ENCODE data around the gene KIF5B. TPM values are rescaled to one million over a fixed set of nuclear protein-coding genes. Genes with fewer than 3 reads are reported as not detected.

The KIF5B gene
- total and polyA plus RNA-seq, 2 of the 4 experiments (the other 2 are of a cell fraction) = 33.5 to 68.5 TPM

GRCh38 chr10:32059472-32059871 lies 3.2 kb upstream of the KIF5B start:
- Histone ChIP-seq H2BK20ac (ENCODE audit: low read depth, low read length) (no peak overlapping the region), H4K91ac (ENCODE audit: insufficient read depth, low read depth, low read length) (no peak overlapping the region), H2BK15ac (ENCODE audit: low read depth, low read length) (no peak overlapping the region), H3K23ac (ENCODE audit: low read depth, low read length) (no peak overlapping the region), H3K18ac (ENCODE audit: low read depth, low read length) (no peak overlapping the region), H2AK5ac (ENCODE audit: low read depth, low read length) (no peak overlapping the region), H2BK120ac (ENCODE audit: low read depth, low read length) (no peak overlapping the region), H3K4ac (ENCODE audit: low read depth, low read length) (no peak overlapping the region), H4K8ac (ENCODE audit: low read depth in 2 of 2, low read length in 2 of 2) (no peak overlapping the region), H3K27ac (ENCODE audit: insufficient read depth, low read length) (no peak overlapping the region), H2BK5ac (ENCODE audit: low read depth, low read length, poor library complexity, severe bottlenecking) (no peak overlapping the region), H3K79me1 (ENCODE audit: low read depth in 1 of 2, low read length in 2 of 2) (peaks cover 0 to 7% of the 10 kb centered on the region in 2 experiments; a peak in 1 of 4 replicates), H3K9ac (ENCODE audit: low read depth, low read length) (no peak overlapping the region), H3K9me1 (ENCODE audit: insufficient read depth, low read length) (0 out of 2 replicates have a peak, but pooled peaks cover 4% of the 10 kb centered on the region), H3K4me2 (ENCODE audit: low read depth, low read length) (no peak overlapping the region), H4K20me1 (ENCODE audit: insufficient read depth, low read length) (peaks cover 13% of the 10 kb centered on the region), H3K4me3 (ENCODE audit: insufficient read depth, low read depth, low read length) (no peak overlapping the region), H3K27me3 (ENCODE audit: control insufficient read depth, insufficient read depth, low read length) (no peaks in the 10 kb centered on the region), H3K9me3 (ENCODE audit: control insufficient read depth, insufficient read depth, low read length) (no peaks in the 10 kb centered on the region), H3K56ac (ENCODE audit: extremely low read depth, insufficient read depth, low read length) (no peak overlapping the region), H3K14ac (replicated peaks; ENCODE audit: low read depth, low read length) (no peak overlapping the region), H2AK9ac (replicated peaks; ENCODE audit: low read depth, low read length, poor library complexity) (no peak overlapping the region), H4K5ac (ENCODE audit: low read depth, low read length) (no peak overlapping the region), H3K36me3 (ENCODE audit: control insufficient read depth, insufficient read depth, low read length) (no peaks in the 10 kb centered on the region), H3K4me1 (ENCODE audit: control insufficient read depth, insufficient read depth, low read length) (0 out of 2 replicates have a peak, but pooled peaks cover 2% of the 10 kb centered on the region), H2AFZ (replicated peaks; ENCODE audit: low read length, poor library complexity) (no peak overlapping the region)
- DNase-seq = no peak
- no peak for ATAC-seq (ENCODE audit: low read depth)
- dilution Hi-C loops (cut with HindIII; ENCODE audit: low sequenced_read_pairs, unreplicated experiment) (no loop called here), intact Hi-C loops (cut with micrococcal nuclease) (loop anchor here (10.0 kb wide), 1 partner anchor 145 kb away; no protein-coding TSS in a partner anchor), in situ Hi-C loops (cut with MboI; ENCODE audit: low sequenced_read_pairs) (no loop called here)
- WGBS, 2 experiments (ENCODE audit: extremely low coverage in 2 of 2, insufficient read length in 1 of 2) = 50% methylated on average over 2 of the region's 3 CpGs; no CpG with 5 or more reads in 1 of the 2 experiments
- no TSS peak for BruUV-seq (replicated peaks)
- ChIA-PET CTCF (no interaction called here), POLR2A (ENCODE audit: unreplicated experiment) (no interaction called here)
- TF ChIP-seq RFX5 (IDR thresholded peaks at IDR 0.05; ENCODE audit: low read depth, low read length) (no peak), MAFK (IDR thresholded peaks at IDR 0.05; ENCODE audit: low read depth, low read length) (no peak), BHLHE40 (IDR thresholded peaks at IDR 0.05; ENCODE audit: low read depth, low read length) (no peak), NFE2L2 (IDR thresholded peaks at IDR 0.05; ENCODE audit: low read depth, low read length) (no peak), CHD1 (IDR thresholded peaks at IDR 0.05; ENCODE audit: low read depth, low read length) (no peak), SMC3 (IDR thresholded peaks at IDR 0.05; ENCODE audit: low read depth, low read length) (no peak), CEBPB (IDR thresholded peaks at IDR 0.05; ENCODE audit: low read depth, low read length) (no peak), FOS (IDR thresholded peaks at IDR 0.05; ENCODE audit: low read depth, low read length) (no peak), POLR2A (IDR thresholded peaks at IDR 0.05; ENCODE audit: low read depth, low read length) (no peak), CTCF (conservative IDR thresholded peaks at IDR 0.05; ENCODE audit: low read depth, low read length) (no peak), ELK1 (IDR thresholded peaks at IDR 0.05; ENCODE audit: borderline replicate concordance, low read depth, low read length) (no peak), MXI1 (IDR thresholded peaks at IDR 0.05; ENCODE audit: borderline replicate concordance, low read depth, low read length) (no peak), RAD21 (IDR thresholded peaks at IDR 0.05; ENCODE audit: low read length) (no peak), USF2 (IDR thresholded peaks at IDR 0.05; ENCODE audit: low read depth, low read length) (no peak), RCOR1 (IDR thresholded peaks at IDR 0.05; ENCODE audit: insufficient replicate concordance, low read length) (no peak), MAZ (IDR thresholded peaks at IDR 0.05; ENCODE audit: borderline replicate concordance, low read depth, low read length) (no peak)
